Activated CD4-positive, alpha-beta T cell treated with anti-CD3 and anti-CD28 coated beads for 1 hour (primary cell): ENCODE results near the gene BTG2.
A peak's percentile ranks its signal among the peaks of the same experiment; 100 is the strongest.

Experiments
- DNase-seq: peaks from one replicate; pipeline ENCODE4 v3.0.0-alpha.2; 2020

Gene BTG2

GRCh38 chr1:203320591-203321272, 15.4 kb downstream of the BTG2 start:
- DNase-seq = peak; percentile 49

GRCh38 chr1:203321273-203322052, 16.1 kb downstream of the BTG2 start:
- DNase-seq = no peak

- no peak for DNase-seq
Observed at GRCh38 chr1:203322500-203323179, 17.3 kb downstream of the BTG2 start.

- no peak for DNase-seq
Observed at GRCh38 chr1:203323587-203323986, 18.3 kb downstream of the BTG2 start.

- peak; percentile 26 for DNase-seq
Observed at GRCh38 chr1:203324105-203325025, 19.0 kb downstream of the BTG2 start.

- DNase-seq = peak; percentile 24
Observed at GRCh38 chr1:203325026-203325417, 19.7 kb downstream of the BTG2 start.

GRCh38 chr1:203325418-203326091, 20.2 kb downstream of the BTG2 start:
- DNase-seq = no peak

GRCh38 chr1:203326830-203327683, 21.7 kb downstream of the BTG2 start:
- DNase-seq = peak; percentile 90

- DNase-seq = peak; percentile 51
Observed at GRCh38 chr1:203327684-203328457, 22.6 kb downstream of the BTG2 start.

- no peak for DNase-seq
Observed at GRCh38 chr1:203328714-203329122, 23.4 kb downstream of the BTG2 start.

- no peak for DNase-seq
Observed at GRCh38 chr1:203331224-203331623, 25.9 kb downstream of the BTG2 start.

GRCh38 chr1:203335503-203335902, 30.2 kb downstream of the BTG2 start:
- DNase-seq = no peak

- DNase-seq = no peak
Observed at GRCh38 chr1:203336097-203336496, 30.8 kb downstream of the BTG2 start.

GRCh38 chr1:203338335-203339036, 33.2 kb downstream of the BTG2 start:
- peak; percentile 47 for DNase-seq

- DNase-seq = peak; percentile 35
Observed at GRCh38 chr1:203340112-203340790, 34.9 kb downstream of the BTG2 start.

- peak; percentile 21 for DNase-seq
Observed at GRCh38 chr1:203342192-203342940, 37.0 kb downstream of the BTG2 start.

GRCh38 chr1:203343956-203344754, 38.8 kb downstream of the BTG2 start:
- no peak for DNase-seq
